GM19452 (cell line): ENCODE data around the gene CLSTN2.
A peak's percentile ranks its signal among the peaks of the same experiment; 100 is the strongest.

Source experiments
- ATAC-seq: cut with Tn5 transposase; IDR thresholded peaks from one replicate; pipeline ENCODE4 v1.9.1; 2021; ENCODE audit not compliant: unreplicated experiment

The CLSTN2 gene

DNA sequence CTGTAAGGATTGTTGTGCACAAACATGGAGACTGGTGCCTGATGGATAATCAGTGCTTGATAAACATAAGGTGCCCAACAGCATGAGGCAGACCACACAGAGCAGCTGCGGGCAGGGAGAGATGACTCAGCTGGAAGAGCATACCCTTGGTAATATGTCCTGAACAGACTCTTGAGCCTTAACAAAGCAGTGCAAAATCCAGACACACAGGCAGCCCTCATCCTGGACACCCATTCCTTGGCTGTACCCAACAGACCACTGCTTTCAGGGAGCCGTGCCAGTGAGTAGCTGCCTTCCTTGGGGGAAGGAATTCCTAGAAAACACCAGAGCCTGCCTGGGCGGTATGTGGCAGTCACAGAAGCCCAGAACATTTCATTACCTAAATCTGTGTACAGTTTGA is 156.2 kb downstream of the CLSTN2 start:
- ATAC-seq, result no peak

DNA sequence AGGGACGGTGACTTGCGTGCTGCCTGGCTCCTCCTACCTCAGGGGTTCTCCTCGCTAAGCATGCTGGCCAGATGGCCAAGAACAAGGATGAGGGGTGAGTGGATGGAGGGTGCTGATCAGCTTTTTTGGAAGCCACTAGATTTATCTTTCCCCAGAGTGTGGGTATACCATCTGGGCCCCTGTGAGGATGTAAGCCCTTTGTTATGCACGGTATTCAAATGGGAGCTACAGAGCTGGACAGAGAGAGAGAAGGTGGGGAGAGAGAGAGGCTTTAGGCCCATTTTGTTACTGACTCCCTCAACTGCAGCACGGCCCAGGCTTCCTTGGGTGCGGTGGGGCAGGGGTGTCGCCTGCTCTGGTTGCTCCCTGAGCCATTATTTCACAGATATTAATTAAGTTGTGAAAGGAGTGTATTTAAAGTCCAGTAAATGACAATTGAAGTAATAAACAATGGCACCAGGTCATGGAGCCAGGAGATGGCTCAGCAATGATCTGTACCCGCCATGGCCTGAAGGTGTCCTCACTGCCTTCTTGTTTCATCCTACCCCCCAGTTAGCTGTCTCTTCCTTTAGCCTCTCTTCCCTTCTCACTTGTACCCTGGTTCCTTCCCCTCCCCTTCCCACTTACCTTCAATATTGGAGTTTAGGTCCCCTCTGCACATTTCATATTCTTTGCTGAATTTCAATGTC is 158.0 kb downstream of the CLSTN2 start:
- ATAC-seq, result no peak

GRCh38 chr3:140093742-140094141 is 158.8 kb downstream of the CLSTN2 start:
- no peak for ATAC-seq

DNA sequence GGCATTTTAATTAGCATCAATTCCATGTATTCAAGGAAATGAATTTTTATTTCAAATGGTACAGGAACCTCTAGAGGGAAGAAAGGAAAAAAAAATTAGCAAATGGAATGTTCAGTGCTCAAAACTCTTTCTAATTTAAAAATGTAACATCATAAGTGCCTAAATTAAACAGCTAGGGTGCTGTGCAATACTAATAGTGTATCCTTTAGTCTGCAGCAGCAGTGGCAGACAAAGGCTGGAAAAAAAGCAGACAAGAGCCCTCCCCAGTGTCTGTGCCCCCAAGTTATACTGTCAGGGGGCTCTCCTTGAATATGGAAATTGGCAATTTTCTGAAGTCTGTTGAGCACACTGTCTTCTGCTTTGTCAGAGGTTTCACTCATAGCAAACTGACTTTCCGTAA is 159.5 kb downstream of the CLSTN2 start:
- no peak for ATAC-seq

GRCh38 chr3:140096037-140096436 is 161.1 kb downstream of the CLSTN2 start:
- no peak for ATAC-seq

- no peak for ATAC-seq
Measured at GRCh38 chr3:140097874-140098635, 163.1 kb downstream of the CLSTN2 start.

GRCh38 chr3:140100479-140100878 is 165.5 kb downstream of the CLSTN2 start:
- ATAC-seq, result no peak

GRCh38 chr3:140103166-140103565 is 168.2 kb downstream of the CLSTN2 start:
- ATAC-seq, result no peak

- ATAC-seq, result no peak
Measured at GRCh38 chr3:140103986-140104645, 169.1 kb downstream of the CLSTN2 start.

GRCh38 chr3:140113996-140114788 is 179.2 kb downstream of the CLSTN2 start:
- no peak for ATAC-seq

DNA sequence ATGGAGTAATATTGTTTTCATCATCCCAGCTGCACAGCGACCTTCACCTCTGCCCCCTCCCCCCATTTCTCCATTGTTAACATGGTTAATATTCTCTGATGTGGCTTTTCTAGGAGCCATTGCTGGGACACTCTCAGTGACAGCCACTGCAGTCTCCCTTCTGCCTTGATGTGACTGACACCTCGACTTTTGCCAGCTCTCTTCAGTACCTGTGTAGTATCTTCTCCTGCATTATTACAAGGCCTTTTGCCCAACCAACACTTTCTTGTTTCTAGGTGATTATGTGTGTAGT is 179.8 kb downstream of the CLSTN2 start:
- no peak for ATAC-seq

DNA sequence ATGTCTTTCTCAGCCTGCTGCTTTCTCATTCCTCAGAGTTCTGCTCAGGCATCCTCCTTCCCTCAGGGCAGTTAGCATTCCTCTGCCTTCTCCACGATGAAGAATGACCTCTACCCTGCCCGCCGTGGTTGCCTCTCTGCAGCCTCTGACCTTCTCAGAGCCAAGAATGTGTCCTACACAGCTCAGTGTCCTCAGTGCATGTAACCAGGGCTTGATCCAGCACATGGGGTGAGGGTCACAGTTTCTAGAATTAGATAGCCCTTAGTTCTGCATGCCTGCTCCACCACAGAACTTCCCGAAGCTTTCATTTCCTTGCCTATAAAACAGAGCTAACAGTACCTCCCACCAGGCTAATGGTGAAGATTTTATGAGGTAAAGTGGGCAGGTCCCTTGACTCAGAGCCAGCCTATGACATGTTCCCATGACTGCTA is 182.1 kb downstream of the CLSTN2 start:
- no peak for ATAC-seq

DNA sequence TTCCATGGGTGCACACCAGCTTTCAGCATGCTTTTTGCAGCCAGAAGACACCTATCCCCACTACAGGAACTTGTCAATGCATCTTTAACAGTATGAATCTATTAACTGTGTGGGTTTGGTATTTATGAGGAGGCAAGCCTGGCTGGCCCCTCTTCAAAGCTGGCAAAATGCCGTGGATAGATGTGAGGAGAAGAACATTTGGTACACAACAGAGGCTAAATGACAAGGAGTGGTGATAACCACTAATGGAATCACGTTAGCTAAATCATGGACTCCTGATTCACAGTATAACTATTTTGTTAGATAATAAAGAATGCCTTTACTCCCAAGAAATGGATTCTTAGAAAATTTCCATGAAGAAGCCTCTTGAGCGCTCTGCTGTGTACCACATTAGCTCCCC is 187.2 kb downstream of the CLSTN2 start:
- no peak for ATAC-seq

DNA sequence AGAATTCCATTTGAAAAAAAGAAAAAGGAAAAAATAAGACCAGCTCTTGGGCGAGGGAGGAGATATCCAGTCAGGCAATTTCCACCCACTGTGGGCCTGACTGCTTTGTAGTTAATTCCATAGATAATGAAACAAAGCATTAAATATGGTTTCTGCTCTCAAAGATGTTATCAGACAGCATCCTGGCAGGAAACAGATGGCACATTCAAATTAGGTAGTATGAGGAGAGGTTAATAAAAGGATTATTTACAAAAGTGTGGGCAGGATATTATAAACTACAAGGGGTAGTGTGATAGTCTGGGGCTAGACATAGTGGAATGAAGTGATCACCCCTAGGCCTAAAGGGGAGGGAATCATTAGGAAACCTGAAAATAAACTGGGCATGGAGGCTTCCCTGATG is 193.2 kb downstream of the CLSTN2 start:
- ATAC-seq, result no peak

GRCh38 chr3:140128631-140129030 is 193.6 kb downstream of the CLSTN2 start:
- ATAC-seq, result peak; percentile 60

DNA sequence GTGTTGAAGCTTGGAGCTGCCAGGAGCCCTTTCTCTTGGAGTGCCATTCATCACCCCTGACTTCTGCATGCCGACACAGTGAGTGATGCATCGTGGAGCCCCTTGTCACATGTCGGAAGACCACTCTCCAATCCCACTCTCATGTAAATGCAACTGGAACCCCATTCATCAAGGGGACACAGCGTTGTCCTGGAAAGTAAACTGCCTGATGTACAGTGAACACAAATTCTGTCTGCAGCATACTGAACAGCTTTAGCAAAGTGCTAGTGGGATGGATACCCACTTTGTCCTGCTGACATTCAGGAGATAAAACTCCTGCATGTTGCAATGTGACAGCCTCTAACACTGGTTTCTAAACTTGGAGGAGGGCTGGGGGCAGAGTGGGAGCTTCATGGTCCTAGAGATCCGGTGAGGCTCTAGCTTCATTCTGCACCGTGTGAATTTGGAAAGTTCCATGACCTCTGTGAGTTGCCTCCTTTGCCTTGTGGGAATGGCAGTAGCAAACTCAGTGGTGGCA is 194.8 kb downstream of the CLSTN2 start:
- no peak for ATAC-seq

DNA sequence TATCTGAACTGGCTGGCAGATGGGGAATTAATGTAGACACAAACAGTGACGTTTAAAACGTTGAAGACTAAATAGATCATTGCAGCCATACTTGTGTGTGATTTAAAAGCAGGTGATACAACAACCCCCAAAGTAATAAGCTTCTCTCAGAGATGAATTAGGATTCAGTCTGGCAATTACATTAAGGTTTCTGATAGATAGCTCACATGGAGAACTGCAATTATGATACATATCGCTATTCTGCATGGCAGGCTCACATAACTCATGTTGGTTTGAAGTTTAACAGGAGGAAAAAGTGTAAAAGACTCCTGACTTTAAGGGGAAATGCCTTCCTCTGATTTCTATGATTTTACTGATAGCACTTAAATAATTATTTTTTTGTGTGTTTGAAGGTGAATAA is 196.9 kb downstream of the CLSTN2 start:
- ATAC-seq, result no peak

- no peak for ATAC-seq
Measured at GRCh38 chr3:140134231-140134965, 199.4 kb downstream of the CLSTN2 start.

DNA sequence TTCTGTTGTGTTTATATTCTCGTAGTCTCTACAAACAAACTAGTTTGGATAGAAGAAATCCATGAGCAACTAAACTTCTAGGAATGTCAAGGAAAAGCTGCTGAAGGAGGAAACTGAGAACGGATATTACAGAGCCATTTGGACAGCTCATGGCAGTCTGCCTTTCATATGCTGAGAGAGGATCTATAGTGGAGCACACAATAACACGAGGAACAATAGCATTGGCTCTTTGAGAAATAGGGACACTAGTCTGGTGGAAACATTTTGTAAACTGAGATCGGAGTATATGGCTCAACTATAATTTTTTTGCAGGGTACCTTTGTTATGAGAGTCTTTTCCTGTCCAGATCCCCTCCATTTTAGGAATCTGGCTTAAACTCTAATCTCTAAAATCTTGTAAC is 200.5 kb downstream of the CLSTN2 start:
- no peak for ATAC-seq

- no peak for ATAC-seq
Measured at GRCh38 chr3:140143367-140144069, 208.5 kb downstream of the CLSTN2 start.
